Measurements from ENCODE around the gene CACUL1. TPM values are rescaled to one million over a fixed set of nuclear protein-coding genes. Genes with fewer than 3 reads are reported as not detected.

CACUL1 gene
- polyA plus RNA-seq, 1 donor from 2014 or later: 23.9 TPM

GRCh38 chr10:118730756-118731456 is 23.9 kb downstream of the CACUL1 start:
- H3K4me3 Mint-ChIP-seq: peak overlapping the region in 3 of 4 donors; percentile 9 to 39 (median 33)
- peaks cover 30 to 51% (median 51%) of the 10 kb centered on the region in 3 donors for H3K4me1 Mint-ChIP-seq
- peaks cover 3% of the 10 kb centered on the region for H3K36me3 Mint-ChIP-seq
- no peaks in the 10 kb centered on the region for H3K9me3 Mint-ChIP-seq
- H3K27ac Mint-ChIP-seq: peak overlapping the region; percentile 70 to 93 (median 79)
- no peaks in the 10 kb centered on the region for H3K27me3 Mint-ChIP-seq

- Mint-ChIP-seq H3K4me1 (peaks cover 27 to 44% (median 43%) of the 10 kb centered on the region in 3 donors), H3K27me3 (no peaks in the 10 kb centered on the region), H3K36me3 (peaks cover 3% of the 10 kb centered on the region), H3K4me3 (peak overlapping the region; percentile 26 to 90 (median 56)), H3K27ac (peak overlapping the region; percentile 70 to 93 (median 79)), H3K9me3 (no peaks in the 10 kb centered on the region)
Measured at GRCh38 chr10:118729641-118730258, 25.0 kb downstream of the CACUL1 start.

DNA sequence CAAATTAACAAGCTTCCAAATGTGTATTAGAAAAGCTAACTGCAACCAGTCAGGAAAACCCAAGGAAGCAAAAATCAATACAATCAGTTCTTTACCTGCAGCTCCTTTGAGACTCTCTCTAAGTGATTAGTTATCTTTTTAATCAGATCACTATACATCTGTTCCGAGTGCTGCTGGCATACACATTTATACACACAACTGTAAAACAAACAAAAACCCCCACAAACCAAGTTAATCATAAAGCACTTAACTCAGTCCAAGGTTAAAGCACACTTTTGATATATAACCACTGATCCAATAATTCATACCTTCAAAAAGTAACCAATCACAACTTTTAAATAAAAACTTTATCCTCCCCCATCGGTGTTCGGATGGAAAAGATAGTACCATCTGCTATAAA is 25.6 kb downstream of the CACUL1 start:
- H3K9me3 Mint-ChIP-seq: no peaks in the 10 kb centered on the region
- H3K4me3 Mint-ChIP-seq: peak overlapping the region; percentile 26 to 90 (median 56)

DNA sequence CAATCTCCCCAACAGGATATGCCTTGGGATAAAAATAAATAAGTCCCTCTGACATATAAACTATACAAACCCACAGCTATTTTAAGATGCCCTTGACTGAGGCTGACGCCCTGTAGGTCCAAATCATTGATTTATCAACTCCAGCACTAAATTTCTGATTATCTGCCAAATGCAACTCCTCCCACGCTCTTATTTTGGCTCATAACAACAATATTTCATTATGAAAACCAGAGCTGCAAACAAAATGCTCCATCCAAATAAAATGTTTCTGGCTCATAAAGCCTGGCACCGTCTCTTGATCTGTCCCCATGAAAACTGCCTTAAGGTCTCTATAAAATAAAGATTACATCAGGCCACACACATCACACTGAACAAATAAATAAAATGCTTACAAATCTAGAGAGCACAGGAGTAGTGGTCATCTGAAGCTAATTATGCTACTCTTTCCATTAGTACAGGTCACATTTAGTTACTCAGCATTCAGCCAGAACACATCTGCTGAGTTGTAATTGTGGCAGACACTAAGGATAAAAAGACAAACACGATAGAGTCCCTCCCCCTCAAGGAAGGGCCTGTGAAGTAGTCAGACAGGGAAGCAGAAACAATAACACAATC is 28.8 kb downstream of the CACUL1 start:
- Mint-ChIP-seq H3K9me3 (no peaks in the 10 kb centered on the region), H3K36me3 (peaks cover 3% of the 10 kb centered on the region), H3K4me1 (peaks cover 21 to 38% (median 25%) of the 10 kb centered on the region in 3 donors), H3K27ac (no peak overlapping the region), H3K27me3 (no peaks in the 10 kb centered on the region), H3K4me3 (peak overlapping the region in 1 of 4 donors; percentile 9)

More for the DNA sequence above, 25.6 kb downstream of the CACUL1 start:
- no peaks in the 10 kb centered on the region for H3K27me3 Mint-ChIP-seq
- H3K36me3 Mint-ChIP-seq: peaks cover 3% of the 10 kb centered on the region
- H3K27ac Mint-ChIP-seq: peak overlapping the region; percentile 70 to 93 (median 79)
- H3K4me1 Mint-ChIP-seq: peaks cover 27 to 41% (median 40%) of the 10 kb centered on the region in 3 donors

GRCh38 chr10:118723466-118723865 is 31.3 kb downstream of the CACUL1 start:
- H3K36me3 Mint-ChIP-seq: peaks cover 3% of the 10 kb centered on the region
- H3K4me1 Mint-ChIP-seq: peaks cover 7 to 21% (median 8%) of the 10 kb centered on the region in 3 donors
- H3K27ac Mint-ChIP-seq: peak overlapping the region in 1 of 3 donors; percentile 85
- no peaks in the 10 kb centered on the region for H3K27me3 Mint-ChIP-seq
- H3K4me3 Mint-ChIP-seq: no peak overlapping the region
- no peaks in the 10 kb centered on the region for H3K9me3 Mint-ChIP-seq

DNA sequence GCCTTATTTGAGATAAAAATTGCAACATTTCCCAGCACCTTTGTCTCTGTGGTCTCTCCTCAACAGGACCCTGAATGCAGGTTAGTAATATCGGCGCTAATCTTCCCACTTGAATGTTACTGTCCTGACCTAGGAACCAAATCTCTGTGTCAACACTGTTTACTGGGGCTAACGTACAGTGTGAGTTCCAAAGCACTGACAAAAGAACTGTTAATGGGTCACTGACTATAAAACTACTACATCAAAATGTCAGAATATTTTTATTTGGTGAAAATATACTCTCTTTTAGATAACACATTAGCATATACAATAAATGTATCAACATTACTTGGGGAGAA is 33.3 kb downstream of the CACUL1 start:
- peak overlapping the region in 1 of 3 donors; percentile 16 for H3K27ac Mint-ChIP-seq
- H3K4me1 Mint-ChIP-seq: peaks cover 7 to 21% (median 8%) of the 10 kb centered on the region in 3 donors
- no peaks in the 10 kb centered on the region for H3K27me3 Mint-ChIP-seq
- H3K36me3 Mint-ChIP-seq: peaks cover 3% of the 10 kb centered on the region
- H3K4me3 Mint-ChIP-seq: no peak overlapping the region
- no peaks in the 10 kb centered on the region for H3K9me3 Mint-ChIP-seq

GRCh38 chr10:118720685-118721538 is 33.9 kb downstream of the CACUL1 start:
- Mint-ChIP-seq H3K4me3 (no peak overlapping the region), H3K36me3 (peaks cover 2% of the 10 kb centered on the region), H3K4me1 (peaks cover 7 to 15% (median 8%) of the 10 kb centered on the region in 3 donors), H3K27ac (peak overlapping the region in 1 of 3 donors; percentile 16), H3K9me3 (no peaks in the 10 kb centered on the region), H3K27me3 (no peaks in the 10 kb centered on the region)

DNA sequence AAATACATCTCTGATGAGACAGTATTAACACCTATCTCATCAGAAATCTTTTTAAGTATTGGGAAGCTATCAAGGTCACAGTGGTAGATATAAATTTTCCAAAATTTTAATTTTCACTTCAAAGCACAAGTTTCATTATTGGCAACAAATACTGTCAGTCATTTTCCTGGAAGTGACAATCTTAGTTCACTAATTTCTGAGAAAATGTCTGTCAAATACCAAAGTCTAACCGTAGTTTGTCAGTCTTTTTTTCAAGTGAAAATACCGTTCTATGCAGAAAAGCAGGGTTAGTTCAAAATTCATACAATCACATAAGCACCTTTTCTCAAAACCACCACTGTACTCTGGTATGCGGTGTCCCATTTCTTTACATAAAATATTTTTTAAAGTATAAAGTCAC is 40.4 kb downstream of the CACUL1 start:
- Mint-ChIP-seq H3K9me3 (no peaks in the 10 kb centered on the region), H3K4me1 (no peaks in the 10 kb centered on the region), H3K27ac (no peak overlapping the region), H3K4me3 (no peak overlapping the region), H3K27me3 (no peaks in the 10 kb centered on the region), H3K36me3 (peaks cover 2% of the 10 kb centered on the region)

DNA sequence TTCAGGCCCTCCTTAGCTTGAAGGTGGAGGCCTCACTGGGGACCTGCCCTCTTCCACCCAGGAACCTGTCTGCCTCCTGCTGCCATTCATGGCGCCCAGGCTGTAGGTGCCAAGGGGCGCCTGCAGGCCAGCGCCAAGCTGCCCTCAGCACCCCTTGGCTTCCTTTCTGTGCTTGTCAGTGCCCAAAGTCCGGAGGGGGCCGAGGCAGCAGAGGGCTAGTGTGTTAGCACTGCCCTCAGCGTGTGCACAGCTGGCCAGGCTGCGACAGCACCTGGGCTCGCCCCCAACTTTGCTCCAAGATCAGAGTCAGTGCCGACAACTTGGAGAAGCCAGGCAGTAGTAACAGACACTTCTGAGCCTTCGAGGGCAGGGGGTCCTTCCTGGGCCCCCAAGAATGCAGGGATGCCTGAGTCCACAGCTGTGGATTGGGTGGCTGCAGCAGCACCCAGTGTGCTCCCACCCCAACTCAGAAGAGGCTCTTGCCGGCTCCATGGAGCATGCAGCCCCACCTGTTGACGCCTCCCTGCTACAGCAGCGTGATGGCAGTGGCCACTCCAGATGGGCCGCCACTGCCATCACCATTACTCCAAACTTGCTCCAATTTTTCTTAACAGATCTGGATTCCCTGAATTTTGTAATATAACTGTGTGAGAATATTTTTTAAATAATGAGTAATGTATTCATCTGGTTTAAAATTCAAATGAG is 41.7 kb downstream of the CACUL1 start:
- no peak overlapping the region for H3K4me3 Mint-ChIP-seq
- H3K27ac Mint-ChIP-seq: no peak overlapping the region
- H3K9me3 Mint-ChIP-seq: no peaks in the 10 kb centered on the region
- H3K4me1 Mint-ChIP-seq: no peaks in the 10 kb centered on the region
- H3K36me3 Mint-ChIP-seq: peaks cover 4% of the 10 kb centered on the region
- no peaks in the 10 kb centered on the region for H3K27me3 Mint-ChIP-seq

DNA sequence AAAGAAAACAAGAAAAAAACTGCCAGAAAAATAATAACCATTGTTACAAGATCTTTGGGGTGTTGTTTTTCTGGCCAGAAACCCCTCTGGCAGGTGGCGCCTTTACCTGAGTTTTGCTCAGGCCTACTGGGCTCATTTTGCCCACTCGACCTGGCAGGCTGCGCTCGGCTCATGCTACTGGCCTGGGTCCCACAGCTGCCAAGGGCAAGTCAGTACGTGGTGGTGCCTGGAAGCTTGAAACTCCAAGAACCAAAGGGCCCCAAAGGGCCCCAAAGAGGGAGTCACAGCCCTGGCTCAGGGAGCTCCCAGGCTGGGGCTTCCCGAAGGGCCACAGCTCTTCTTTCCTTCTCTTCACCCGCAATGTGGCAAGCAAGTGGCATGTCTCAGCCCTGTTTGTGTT is 42.7 kb downstream of the CACUL1 start:
- Mint-ChIP-seq H3K9me3 (no peaks in the 10 kb centered on the region), H3K36me3 (peaks cover 8% of the 10 kb centered on the region), H3K27ac (no peak overlapping the region), H3K4me1 (no peaks in the 10 kb centered on the region), H3K4me3 (no peak overlapping the region), H3K27me3 (no peaks in the 10 kb centered on the region)

DNA sequence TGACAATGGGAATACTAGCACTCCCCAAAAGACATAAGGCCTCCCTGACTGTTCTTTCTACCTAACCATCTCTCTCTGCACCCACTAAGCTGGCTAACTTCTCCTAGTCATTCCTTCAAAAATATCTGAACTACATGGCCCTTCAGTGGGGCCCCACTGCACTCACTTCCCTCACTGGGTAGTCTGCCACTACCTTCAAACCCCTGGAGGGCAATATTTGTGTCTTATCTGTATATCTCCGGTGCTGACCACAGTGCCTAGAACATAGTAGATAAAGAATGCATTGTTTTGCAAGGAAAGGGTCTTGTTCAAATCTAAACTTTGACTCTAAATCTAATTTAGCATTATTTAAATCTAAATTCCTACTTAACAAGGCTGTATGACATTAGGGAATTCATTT is 44.3 kb downstream of the CACUL1 start:
- no peaks in the 10 kb centered on the region for H3K4me1 Mint-ChIP-seq
- H3K36me3 Mint-ChIP-seq: peaks cover 7% of the 10 kb centered on the region
- H3K4me3 Mint-ChIP-seq: no peak overlapping the region
- H3K27ac Mint-ChIP-seq: no peak overlapping the region
- H3K9me3 Mint-ChIP-seq: no peaks in the 10 kb centered on the region
- H3K27me3 Mint-ChIP-seq: no peaks in the 10 kb centered on the region

GRCh38 chr10:118708571-118708970 is 46.2 kb downstream of the CACUL1 start:
- Mint-ChIP-seq H3K4me3 (no peak overlapping the region), H3K4me1 (no peaks in the 10 kb centered on the region), H3K27me3 (no peaks in the 10 kb centered on the region), H3K9me3 (no peaks in the 10 kb centered on the region), H3K36me3 (peaks cover 7% of the 10 kb centered on the region), H3K27ac (no peak overlapping the region)

DNA sequence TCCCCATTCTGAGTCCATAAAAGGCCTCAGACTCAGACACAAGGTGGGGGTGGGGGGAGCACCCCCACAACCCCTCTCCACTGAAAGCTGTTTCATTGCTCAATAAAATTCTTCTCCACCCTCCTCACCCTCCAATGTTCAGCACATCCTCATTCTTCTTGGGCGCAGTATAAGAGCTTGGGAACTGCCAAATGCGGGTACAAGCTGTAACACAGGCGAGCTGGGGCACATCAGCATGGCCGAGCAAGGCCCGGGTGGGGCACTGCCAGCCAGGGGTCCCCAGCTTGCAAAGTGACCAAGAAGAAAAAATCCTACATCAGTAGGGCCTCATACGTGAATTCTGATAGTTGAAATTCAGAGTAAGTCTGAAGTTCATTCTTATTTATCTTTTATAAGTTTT is 50.1 kb downstream of the CACUL1 start:
- H3K4me3 Mint-ChIP-seq: no peak overlapping the region
- peaks cover 0 to 3% (median 0%) of the 10 kb centered on the region in 3 donors for H3K4me1 Mint-ChIP-seq
- no peak overlapping the region for H3K27ac Mint-ChIP-seq
- no peaks in the 10 kb centered on the region for H3K27me3 Mint-ChIP-seq
- peaks cover 7% of the 10 kb centered on the region for H3K36me3 Mint-ChIP-seq
- no peaks in the 10 kb centered on the region for H3K9me3 Mint-ChIP-seq

DNA sequence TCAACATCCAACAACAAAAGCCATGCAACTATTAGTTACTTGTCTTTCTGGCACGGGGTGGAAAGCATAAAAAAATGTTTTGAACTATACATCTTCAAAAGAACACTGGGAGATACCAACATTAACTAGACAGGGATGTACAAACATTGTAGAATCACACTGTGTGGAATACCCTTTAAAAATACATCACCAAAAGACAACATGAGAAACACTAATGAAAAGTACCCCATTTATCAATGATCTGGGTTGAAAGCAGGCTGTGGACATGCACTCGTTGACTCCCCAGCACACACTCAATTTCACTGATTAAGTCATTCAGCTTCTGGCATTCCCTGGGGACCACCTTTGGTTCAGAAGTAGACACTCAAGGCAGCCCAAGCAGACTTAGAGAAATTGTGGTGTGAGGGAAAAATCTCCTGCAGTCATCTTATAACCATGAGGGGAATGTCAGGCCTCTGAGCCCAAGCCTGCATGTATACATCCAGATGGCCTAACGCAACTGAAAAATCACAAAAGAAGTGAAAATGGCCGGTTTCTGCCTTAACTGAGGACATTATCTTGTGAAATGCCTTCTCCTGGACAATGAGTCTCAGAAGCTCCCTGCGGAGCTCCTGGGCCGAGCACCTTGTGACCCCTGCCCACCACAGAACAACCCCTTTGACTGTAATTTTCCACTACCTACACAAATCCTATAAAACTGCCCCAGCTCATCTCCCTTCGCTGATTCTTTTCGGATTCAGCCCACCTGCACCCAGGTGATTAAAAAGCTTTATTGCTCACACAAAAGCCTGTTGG is 53.0 kb downstream of the CACUL1 start:
- Mint-ChIP-seq H3K36me3 (peaks cover 5% of the 10 kb centered on the region), H3K27ac (no peak overlapping the region), H3K4me3 (no peak overlapping the region), H3K4me1 (peaks cover 7 to 13% (median 9%) of the 10 kb centered on the region in 3 donors), H3K27me3 (no peaks in the 10 kb centered on the region), H3K9me3 (no peaks in the 10 kb centered on the region)
